ENCODE data around the gene NFATC1. TPM values are rescaled to one million over a fixed set of nuclear protein-coding genes. Genes with fewer than 3 reads are reported as not detected.

NFATC1 gene
- total RNA-seq, 1 experiment from 2014 or later: not detected

- DNase-seq (ENCODE audit: low read depth): no peak
These were observed 7.7 kb upstream of the NFATC1 start for GRCh38 chr18:79388043-79388442.

GRCh38 chr18:79389689-79390088 is 6.0 kb upstream of the NFATC1 start:
- DNase-seq (ENCODE audit: low read depth): no peak

GRCh38 chr18:79392226-79392625 is 3.5 kb upstream of the NFATC1 start:
- DNase-seq (ENCODE audit: low read depth): no peak

- DNase-seq (ENCODE audit: low read depth): no peak
These were observed 2.5 kb upstream of the NFATC1 start for GRCh38 chr18:79393181-79393634.

- peak; percentile 75 for DNase-seq (ENCODE audit: low read depth)
These were observed 1.8 kb upstream of the NFATC1 start for GRCh38 chr18:79393635-79394533.

GRCh38 chr18:79394534-79395307 is 1.0 kb upstream of the NFATC1 start:
- peak; percentile 32 for DNase-seq (ENCODE audit: low read depth)

- DNase-seq (ENCODE audit: low read depth): no peak
These were observed 456 bp upstream of the NFATC1 start for GRCh38 chr18:79395308-79395640.

GRCh38 chr18:79396431-79397246 is 909 bp downstream of the NFATC1 start:
- no peak for DNase-seq (ENCODE audit: low read depth)

- DNase-seq (ENCODE audit: low read depth): no peak
These were observed 1.6 kb downstream of the NFATC1 start for GRCh38 chr18:79397247-79397829.

- DNase-seq (ENCODE audit: low read depth): no peak
These were observed 2.4 kb downstream of the NFATC1 start for GRCh38 chr18:79397830-79398761.

- DNase-seq (ENCODE audit: low read depth): no peak
These were observed 3.7 kb downstream of the NFATC1 start for GRCh38 chr18:79399275-79400081.

GRCh38 chr18:79400091-79400590 is 4.4 kb downstream of the NFATC1 start:
- DNase-seq (ENCODE audit: low read depth): no peak

GRCh38 chr18:79400591-79401381 is 5.1 kb downstream of the NFATC1 start:
- no peak for DNase-seq (ENCODE audit: low read depth)

- no peak for DNase-seq (ENCODE audit: low read depth)
These were observed 5.9 kb downstream of the NFATC1 start for GRCh38 chr18:79401494-79402208.

GRCh38 chr18:79402209-79402576 is 6.5 kb downstream of the NFATC1 start:
- no peak for DNase-seq (ENCODE audit: low read depth)

GRCh38 chr18:79402977-79403722 is 7.4 kb downstream of the NFATC1 start:
- peak; percentile 27 for DNase-seq (ENCODE audit: low read depth)

Data from RPMI7951 (cell line).